HG03064 (cell line): ENCODE results near the gene DTX3.
"Not testable (repeated sequence)": the region's sequence is repeated elsewhere in the genome, so short reads cannot be mapped to it uniquely, and the experiment has no call there.

Experiments used
- ATAC-seq: cut with Tn5 transposase; IDR thresholded peaks from one replicate; pipeline ENCODE4 v1.9.1; 2021; ENCODE audit warnings: low read depth; ENCODE audit not compliant: unreplicated experiment

DTX3 gene

DNA sequence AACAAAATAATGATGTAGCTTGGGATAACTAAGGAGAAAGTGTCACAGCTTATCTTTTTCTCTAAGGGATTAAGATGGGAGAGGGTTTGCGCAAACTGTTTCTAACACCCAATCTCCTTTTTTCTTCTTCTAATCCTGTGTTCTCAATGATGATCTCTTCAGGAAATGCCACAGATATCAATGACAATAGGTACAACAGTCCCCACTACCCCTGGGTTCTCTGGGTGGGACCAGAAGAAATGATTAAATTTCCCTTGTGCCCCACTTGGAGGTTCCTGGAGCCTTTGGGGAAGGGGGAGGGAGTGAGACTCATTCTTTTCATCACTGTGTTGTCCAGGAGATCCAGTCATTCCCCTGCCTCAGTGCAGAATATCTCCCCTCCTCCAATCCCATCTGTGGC is 22.2 kb upstream of the DTX3 start:
- no peak for ATAC-seq

DNA sequence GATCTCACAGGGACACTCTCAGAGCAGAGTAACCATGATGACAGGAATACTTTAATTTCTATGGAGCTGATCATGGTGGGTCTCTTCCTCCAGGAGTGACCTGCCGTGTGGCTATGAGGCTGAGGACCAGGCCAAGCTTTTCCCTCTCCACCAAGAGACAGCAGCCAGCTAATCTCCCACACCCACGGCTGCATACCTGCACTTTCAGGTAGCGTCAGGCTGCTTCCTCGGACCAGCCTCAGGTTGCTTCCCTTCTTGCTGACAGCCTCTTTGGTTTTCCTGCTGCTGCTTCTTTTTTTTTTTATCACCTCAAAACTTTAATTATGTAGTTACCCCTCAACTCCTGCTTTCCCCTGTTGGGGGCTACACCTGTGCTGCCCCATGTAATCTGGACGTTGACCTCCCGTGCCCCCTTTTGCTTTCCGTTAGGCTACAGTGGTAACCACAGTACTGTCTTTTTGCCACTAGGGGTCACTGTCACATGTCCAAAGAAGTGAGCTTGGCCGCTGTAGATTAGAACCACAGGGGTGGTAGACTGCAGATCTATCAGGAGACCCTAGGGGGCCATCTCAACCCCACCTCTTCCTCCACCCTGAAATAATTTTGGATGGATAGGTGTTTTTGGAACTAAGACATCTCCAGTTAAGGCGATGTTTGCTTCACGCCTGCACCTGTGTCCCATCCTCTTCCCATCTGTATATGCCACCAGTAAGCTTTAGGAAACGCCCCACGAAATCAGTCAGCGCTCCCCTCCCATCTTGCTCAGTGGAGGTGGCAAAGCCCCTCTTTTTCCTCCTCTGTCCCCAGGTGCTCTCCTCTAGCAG is 21.4 kb upstream of the DTX3 start:
- peak; percentile 90 for ATAC-seq

DNA sequence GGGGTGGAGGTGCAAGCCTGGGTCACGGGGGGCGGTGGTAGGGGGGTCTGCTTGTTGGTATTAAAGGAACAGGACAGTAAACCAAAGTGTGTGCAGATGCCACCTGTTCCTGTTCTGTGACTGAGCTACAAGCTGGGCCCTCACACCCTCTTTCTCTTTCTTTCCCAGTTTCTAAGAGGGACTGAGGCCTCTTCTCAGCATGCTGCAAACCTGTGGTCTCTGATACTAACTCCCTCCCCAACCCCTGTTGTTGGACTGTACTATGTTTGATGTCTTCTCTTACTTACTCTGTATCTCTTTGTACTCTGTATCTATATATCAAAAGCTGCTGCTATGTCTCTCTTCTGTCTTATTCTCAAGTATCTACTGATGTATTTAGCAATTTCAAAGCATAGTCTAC is 20.6 kb upstream of the DTX3 start:
- no peak for ATAC-seq

DNA sequence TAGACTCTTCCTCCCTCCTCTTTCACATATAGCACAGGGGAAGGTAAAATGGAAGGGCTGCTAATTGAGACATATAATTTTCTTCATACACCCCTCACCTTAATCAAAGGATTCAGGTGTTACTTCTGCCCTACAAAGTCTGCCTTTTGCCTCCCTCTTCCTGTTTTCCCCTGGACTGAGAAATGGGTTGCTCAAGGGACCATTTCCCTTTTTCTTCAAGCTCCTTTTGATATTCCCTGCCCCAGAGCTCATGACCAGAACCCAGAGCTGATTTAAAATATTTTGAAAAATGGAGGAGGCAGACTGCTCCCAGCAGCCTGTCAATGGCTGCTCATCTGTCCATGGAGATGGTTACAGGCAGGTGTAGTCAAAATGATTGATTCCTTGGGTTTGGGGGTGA is 19.9 kb upstream of the DTX3 start:
- ATAC-seq = no peak

DNA sequence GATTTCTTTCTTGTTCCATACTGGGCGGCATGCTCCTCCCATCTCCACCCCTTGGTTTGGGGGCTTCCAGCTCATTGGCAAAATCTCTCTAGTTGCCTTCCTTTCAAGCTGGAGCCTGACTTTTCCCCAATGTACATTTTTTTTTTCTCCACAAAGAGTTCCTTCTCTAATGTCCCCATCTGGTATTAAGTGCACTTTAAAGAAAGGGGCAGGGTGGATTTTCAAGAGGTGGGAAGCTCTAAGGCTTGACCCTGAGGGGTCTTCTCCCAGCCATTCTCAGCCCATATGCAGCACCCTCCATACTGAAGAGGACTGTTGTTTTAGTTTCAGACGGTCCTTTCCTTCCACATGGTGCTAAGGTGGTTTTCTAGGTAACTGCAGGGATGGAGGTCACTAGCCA is 19.5 kb upstream of the DTX3 start:
- ATAC-seq = no peak

DNA sequence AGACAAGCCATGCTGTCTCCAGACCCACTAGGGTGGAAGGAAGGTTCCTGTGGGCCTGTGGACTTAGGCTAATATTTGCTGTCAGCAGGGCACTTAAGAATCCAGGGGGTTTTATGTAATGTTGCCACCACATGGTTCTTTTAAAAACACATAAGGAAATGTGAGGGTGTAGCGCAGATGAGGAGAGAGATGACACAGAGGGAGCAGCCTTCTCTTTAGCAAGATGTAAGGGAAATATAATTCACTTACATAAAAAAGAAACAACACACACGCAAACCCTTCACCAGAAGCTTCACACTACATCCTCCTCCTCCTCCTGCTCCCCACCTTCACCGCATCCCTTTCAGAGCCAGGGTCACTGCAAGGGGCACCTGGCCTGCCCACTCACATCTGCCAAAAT is 18.5 kb upstream of the DTX3 start:
- ATAC-seq = no peak

DNA sequence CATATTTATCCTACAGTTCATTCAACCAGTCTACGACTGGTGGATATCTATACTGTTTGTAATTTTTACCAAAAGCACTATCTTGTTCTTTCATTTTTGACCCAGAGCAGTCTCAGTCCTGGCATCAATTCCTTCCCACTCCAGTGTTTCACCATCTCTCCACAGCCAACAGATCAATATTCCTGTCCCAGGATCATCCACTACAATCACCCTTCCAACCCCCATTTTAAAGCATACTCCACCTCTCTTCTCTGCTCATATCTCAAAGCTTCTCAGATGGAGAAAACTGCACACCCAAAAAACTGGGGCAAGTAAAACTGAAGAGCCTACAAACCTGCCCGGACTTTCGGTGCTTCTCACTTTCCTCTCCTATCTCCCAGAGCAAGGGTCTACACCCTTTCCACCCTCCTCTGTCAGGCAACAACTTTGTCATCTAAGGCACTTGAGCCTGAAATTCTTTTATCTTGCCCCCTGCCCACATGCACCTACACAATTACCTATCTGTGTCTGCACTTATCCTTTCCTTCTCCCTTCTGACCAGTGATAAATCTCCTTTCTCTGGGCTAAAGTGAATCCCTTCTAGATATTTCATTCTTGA is 17.7 kb upstream of the DTX3 start:
- ATAC-seq = no peak

DNA sequence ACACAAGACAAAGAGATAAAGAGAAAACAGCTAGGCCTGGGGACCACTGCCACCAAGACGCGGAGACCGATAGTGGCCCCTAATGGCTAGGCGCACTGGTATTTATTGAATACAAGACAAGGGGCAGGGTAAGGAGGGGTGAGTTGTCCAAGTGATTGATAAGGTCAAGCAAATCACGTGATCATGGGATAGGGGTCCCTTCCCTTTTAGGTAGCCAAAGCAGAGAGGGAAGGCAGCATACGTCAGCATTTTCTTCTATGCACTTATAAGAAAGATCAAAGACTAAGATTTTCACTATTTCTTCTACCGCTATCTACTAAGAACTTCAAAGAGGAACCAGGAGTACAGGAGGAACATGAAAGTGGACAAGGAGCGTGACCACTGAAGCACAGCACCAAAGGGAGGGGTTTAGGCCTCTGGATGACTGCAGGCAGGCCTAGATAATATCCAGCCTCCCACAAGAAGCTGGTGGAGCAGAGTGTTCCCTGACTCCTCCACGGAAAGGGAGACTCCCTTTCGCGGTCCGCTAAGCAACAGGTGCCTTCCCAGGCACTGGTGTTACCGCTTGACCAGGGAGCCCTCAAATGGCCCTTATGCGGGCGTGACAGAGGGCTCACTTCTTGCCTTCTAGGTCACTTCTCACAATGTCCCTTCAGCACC is 15.5 kb upstream of the DTX3 start:
- not testable (repeated sequence) for ATAC-seq

DNA sequence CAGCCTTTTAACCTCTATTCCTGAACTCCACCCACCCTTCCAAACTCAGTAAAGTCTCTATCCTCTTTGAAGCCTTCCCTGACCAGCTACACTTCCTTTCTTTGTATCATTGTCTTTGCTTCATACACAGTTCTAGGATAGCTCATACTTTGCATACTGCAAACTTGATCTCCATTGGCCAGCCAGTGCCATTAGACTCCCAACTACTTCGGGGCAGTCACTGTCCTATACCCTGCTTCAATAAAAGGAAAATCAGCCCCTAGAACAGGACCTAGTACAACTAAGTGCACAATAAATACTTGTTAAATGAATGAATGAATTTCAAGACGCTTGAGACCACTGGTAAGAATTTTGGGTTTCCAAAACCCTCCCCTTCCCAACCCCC is 14.2 kb upstream of the DTX3 start:
- ATAC-seq = no peak

DNA sequence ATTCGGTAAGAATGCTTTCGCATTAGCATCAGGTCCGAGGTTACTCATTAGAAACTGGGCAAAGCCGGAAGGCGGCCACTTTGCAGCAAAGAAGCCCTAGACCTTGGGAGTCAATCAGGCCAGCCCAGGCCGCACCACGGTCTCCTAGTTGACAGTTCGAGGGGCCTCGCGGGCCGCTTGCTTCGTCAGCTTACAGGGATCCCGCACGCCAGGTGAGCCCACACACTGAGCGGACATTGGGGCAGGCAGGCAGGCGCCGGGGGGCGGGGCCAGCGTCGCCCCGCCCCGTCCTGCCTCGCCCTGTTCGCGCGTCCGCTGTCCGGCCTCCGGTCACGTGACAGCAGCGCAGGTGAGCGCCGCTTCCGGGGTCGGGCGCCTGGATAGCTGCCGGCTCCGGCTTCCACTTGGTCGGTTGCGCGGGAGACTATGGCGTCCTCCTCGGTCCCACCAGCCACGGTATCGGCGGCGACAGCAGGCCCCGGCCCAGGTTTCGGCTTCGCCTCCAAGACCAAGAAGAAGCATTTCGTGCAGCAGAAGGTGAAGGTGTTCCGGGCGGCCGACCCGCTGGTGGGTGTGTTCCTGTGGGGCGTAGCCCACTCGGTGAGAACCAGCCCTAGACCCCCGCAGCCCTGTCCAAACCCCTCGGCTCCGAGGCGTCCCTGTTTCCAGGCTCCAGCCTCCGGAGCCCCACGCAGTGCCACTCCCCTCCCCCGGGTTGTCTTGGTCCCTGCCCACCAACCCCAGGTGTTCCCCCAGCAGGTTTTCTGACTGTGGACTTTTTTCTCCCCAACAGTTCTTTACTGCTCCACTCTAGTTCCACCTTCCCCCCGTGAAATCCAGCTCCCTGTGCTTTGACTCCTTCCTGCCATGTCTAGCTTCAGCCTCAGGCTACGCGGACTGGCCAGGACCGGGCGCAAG is 13.5 kb upstream of the DTX3 start, which contains the start of gene PIP4K2C:
Gene PIP4K2C, plus strand, starts transcription at position 329 of the 918 bp plus-strand sequence. Its CDS starts 98 bp downstream, at position 427.
- peak; percentile 87 for ATAC-seq

DNA sequence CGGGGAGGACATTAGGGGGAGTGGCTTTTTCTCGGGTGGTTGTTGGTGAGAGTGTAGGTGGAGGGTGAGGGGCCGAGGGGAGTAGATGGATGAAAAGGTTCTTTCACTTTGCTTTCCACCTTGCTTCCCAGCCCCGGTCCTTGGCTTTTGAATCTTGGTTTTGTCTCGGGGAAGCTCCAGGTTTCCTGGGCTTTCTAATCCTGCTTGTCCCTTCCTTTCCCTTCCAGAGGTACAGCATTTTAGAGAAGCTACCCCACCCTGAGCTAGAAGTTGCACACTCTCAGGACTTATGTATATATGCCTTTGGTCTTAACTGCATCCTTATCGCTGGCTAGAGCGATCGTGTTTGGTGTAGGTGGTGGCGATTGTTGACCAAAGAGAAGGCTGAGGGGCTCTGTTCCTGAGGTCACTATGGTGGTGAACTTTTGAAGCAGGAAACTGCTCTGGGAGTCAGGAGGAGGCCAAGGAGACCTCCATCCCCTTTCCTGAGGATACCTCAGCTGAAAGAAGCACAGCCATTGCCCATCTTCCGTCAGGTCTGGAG is 12.8 kb upstream of the DTX3 start:
- ATAC-seq = no peak

DNA sequence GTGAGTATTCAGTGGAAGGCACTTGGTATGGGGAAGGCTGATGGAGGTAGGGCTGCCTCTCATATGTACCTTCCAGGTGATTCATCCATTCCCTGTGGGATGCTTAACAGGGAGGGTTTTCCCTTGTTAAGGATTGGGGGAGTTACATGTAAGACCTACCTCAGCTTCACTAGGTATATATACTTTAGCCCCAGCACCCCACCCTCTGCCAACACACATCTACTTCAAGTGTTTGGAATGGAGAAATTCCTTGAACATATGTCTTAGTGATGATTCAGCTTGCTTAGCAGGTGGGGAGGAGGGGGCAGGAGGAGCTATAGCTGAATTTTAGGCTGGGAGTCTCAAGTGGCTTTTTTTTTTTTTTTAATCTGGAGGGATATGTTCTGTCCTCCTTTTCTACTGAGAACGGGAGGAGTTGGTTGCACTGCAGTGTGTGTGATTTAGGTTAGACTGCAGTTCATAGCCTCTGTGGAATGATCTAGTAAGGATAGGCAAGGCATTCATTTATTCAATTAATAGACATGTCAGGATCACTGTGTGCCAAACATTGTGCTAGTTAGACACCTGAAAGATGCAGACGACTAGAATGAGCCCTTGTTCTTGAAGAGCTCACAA is 12.0 kb upstream of the DTX3 start:
- ATAC-seq = no peak

DNA sequence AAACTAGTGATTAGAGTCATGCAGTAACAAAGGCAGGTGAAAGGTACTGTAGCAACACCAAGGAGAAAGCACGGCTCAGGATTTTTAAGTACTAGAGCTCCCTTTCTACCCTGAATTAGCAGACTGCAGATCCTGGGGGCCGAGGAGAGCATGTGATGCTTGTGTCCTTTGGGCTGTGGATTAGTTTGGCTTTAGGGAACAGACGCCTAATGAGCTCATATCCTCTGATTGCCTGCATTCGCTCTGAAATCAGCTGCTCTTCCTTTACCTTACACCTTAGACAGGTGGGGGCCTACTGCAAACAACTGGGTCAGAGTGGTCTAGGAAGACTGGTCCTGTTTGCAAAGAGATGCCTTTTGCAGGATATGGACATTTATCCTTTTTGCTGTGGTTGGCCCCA is 11.4 kb upstream of the DTX3 start:
- no peak for ATAC-seq

DNA sequence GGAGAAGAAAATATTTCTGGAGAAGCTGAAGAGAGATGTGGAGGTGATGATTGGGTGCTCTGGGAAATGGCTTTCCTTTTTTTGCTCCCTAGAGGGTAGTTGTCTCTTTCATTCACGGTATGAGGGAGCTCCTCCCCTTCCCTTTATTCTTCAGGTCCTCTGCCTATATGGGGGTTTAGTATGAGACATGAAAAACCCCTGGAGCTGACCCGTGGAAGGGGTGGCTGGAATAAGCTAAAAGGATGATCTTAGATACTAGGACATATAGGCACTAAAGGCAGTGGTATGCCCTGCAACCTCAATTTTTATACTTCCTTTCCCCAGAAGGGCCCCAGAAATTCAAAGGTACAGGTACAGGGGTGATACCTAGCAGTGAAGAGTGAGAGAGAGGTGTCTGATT is 4.2 kb upstream of the DTX3 start:
- ATAC-seq = no peak

DNA sequence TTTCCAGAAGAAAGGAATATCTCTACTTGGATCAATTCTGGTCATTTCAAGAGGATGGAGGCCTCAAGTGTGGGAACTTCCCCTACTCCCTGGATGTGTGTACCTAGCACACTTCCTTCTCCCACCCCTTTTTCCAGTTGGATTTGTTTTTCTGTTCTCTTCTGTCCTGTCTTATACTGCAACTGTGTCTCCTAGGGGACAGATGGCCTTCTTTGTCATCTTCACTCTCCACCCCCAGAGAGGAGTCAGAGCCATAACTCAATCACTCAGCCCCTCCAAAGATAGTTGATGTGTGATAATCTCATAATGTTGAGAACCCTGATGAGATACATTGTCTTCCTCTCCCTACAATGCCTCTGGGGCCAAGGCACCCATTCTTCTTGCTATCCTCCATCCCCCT is 2.1 kb upstream of the DTX3 start:
- no peak for ATAC-seq

DNA sequence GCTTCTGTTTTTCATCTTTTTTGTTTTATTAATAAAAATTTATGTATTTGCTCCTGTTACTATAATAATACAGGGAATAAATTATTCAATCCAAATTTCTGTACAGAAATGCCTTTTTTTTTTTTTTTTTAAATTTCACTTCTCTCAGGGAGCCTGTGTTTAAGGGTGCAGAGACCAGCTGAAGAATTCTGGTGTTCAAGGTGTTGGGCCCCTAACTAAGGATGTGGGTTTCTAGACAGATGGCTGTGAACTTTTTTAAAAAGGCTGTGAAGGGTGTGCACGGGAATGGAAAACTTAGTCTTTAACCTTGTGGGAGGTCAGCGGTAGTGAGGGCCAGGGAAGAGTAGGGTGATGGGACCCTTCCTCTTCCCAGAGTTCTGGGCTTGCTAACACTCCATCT is 1.3 kb upstream of the DTX3 start:
- no peak for ATAC-seq

DNA sequence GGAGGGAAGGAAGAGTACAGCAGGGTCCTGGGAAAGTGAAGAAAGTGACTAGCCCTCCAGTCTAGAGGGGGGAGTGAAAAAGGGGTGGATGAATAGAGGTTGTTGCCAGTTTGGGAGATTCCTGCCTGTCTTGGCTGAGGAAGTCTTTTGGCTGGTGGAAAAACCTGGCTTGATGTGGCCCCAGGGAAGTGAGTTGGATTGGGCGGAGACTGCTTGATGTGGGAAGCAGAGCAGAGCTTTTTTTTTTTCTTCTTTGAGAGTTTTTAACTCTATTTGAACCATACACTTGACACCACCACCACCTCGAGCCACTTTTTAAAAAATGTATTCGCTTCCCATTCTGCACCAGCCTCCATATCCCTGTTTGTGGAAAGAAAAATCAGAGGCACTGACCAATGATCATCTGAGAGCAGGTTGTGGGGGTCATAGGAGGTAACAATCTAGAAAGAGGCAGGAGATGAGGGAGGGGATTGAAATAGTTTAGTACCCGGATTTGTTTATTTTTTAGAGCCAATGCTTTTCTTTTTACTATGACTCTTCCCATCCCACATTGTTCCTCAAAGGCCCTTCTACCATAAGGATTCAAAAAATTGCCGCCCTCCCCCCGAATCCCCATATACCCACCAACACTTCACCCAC is 690 bp upstream of the DTX3 start:
- no peak for ATAC-seq

DNA sequence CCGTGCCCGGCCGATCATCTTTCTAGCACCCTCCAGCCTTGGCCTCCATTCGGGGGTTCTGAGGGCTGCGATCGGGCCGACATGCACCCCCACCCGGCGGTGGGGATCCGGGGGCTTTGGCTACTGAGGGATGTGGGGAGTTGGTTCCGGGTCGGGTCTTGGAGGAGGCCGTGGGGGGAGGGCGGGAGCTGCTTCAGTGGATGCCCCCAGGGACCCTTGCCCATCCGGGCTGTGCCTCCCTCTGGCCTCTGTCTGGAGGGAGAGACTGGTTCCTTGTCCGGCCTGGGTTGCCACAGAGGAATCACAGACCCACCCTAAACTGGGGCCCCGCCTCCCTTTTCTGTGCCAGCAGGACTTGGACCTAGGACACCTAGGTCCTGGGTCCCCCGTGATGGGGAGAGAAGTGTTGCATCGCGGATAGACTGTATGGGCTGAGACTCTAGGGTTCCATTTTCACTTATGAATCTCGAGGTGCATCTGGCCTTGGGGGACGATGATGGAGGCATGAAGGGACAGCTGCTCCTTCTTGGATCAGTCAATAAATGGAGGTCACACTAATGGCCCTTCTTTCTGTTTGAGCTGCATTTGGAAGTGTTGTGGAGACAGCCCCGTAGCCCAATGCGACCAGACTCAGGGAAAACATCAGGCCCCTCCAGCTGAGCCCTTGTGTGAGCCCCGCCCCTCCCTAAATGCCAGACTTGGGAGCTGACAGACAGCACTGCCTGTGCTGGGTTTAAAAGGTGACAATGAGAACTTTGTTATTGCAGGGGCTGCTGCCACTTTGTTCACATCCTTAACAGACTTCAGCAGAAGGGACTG is 577 bp downstream of the DTX3 start:
- no peak for ATAC-seq

DNA sequence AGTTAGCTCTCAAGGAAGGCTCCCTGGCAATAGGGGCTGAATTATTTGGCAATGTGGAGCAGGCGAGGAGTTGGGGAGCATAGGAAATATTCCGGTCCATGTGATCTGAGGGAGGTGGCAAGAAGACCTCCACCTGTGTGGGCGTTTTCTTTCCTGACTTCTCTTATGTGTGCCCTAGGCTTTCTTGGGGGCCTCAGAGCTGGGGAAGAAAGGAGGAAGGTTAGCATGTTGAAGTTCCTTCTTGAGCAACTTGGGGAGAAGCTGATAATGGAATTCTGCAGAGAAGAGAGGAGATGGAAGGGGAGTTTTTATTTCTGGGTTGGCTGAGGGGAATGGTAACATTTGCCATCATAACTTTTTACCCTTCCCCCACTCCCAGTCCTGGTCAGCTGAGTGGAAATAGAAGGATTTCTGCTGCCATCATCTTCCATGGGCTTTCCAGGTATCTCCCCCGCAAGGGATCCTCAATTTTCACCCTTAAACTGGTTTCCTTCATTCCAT is 1.2 kb downstream of the DTX3 start:
- no peak for ATAC-seq
